ENCODE measurements around the gene RNF41.

The RNF41 gene

GRCh38 chr12:56164345-56164729 lies 57.4 kb downstream of the RNF41 start:
- in situ Hi-C loops (cut with MboI; ENCODE audit: low pct_unique_long_range_greater_than_20kb, low sequenced_read_pairs, unreplicated experiment): no loop called here
- TF ChIP-seq CTCF (IDR thresholded peaks at IDR 0.05; ENCODE audit: extremely low read depth, insufficient read depth, missing control alignments): no peak
- no peak for DNase-seq (ENCODE audit: low spot score)

- no peak for TF ChIP-seq CTCF (IDR thresholded peaks at IDR 0.05; ENCODE audit: extremely low read depth, insufficient read depth, missing control alignments)
- DNase-seq (ENCODE audit: low spot score): no peak
- in situ Hi-C loops (cut with MboI; ENCODE audit: low pct_unique_long_range_greater_than_20kb, low sequenced_read_pairs, unreplicated experiment): no loop called here
These were observed 58.0 kb downstream of the RNF41 start for GRCh38 chr12:56163533-56164344.

GRCh38 chr12:56162468-56163290 lies 59.0 kb downstream of the RNF41 start:
- in situ Hi-C loops (cut with MboI; ENCODE audit: low pct_unique_long_range_greater_than_20kb, low sequenced_read_pairs, unreplicated experiment): no loop called here
- no peak for DNase-seq (ENCODE audit: low spot score)
- TF ChIP-seq CTCF (IDR thresholded peaks at IDR 0.05; ENCODE audit: extremely low read depth, insufficient read depth, missing control alignments): no peak

- in situ Hi-C loops (cut with MboI; ENCODE audit: low pct_unique_long_range_greater_than_20kb, low sequenced_read_pairs, unreplicated experiment): no loop called here
- DNase-seq (ENCODE audit: low spot score): no peak
- TF ChIP-seq CTCF (IDR thresholded peaks at IDR 0.05; ENCODE audit: extremely low read depth, insufficient read depth, missing control alignments): no peak
These were observed 59.9 kb downstream of the RNF41 start for GRCh38 chr12:56161690-56162351.

- TF ChIP-seq CTCF (IDR thresholded peaks at IDR 0.05; ENCODE audit: extremely low read depth, insufficient read depth, missing control alignments): no peak
- in situ Hi-C loops (cut with MboI; ENCODE audit: low pct_unique_long_range_greater_than_20kb, low sequenced_read_pairs, unreplicated experiment): no loop called here
- no peak for DNase-seq (ENCODE audit: low spot score)
These were observed 60.6 kb downstream of the RNF41 start for GRCh38 chr12:56160894-56161689.
